ENCODE measurements around the gene CGB7. TPM values are rescaled to one million over a fixed set of nuclear protein-coding genes. Genes with fewer than 3 reads are reported as not detected.

CGB7 gene
- total and polyA plus RNA-seq, 9 of the 15 experiments (the other 6 are each of a cell fraction or from before 2014, with no cell fraction given) = not detected

DNA sequence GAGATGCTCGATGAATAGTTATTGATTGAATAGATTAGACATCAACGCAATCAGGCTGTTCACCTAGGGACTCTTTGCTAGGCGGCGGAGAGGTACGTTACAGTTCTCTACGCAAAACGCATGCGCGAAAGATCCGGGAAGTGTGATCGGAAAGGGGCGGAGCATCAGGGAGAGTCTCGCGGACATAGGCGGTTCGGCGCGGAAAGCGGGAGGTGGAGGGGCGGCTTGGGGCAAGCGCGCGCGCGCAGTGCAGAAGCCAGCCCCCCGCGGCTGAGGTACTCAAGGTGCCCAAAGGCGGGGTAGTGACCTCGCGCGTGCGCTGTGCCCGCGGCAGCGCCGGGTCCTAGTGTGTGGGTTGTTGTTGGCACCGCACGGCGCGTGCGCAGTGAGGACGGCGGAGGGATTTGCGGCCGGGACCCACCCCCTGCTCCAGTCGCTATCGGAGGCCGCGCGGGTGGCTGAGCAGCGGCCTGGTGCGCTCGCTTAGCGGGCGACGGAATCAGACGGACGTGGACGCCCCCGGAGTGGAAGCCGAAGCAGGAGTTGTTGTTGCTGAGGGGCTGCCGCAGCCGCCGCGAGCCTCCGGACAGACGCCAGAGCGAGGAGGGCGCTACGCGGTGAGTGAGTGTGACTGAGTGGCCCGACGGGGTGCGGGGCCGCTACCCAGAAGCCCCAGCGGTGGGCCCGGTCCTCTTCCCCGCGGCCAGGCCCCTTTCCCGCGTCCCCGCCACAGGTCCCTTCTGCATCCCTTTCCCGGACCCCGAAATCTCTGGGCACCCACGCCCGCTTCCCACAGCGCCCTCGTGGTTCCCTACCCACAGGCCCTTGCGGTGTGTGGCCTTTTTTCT, 27.7 kb upstream of the CGB7 start, which contains the start of gene SNRNP70 (continued):
- TF ChIP-seq FOXM1 (IDR thresholded peaks at IDR 0.05; ENCODE audit: low read depth) (no peak; the same call in 1 of the 2 replicates), FOXM1 (CRISPR knock-in tag; IDR thresholded peaks at IDR 0.05; ENCODE audit: low read depth) (no peak), FOXK1 (CRISPR knock-in tag; IDR thresholded peaks at IDR 0.05; ENCODE audit: borderline replicate concordance) (0 out of 2 replicates have a peak, but pooled peaks have one; percentile 33), XRCC3 (IDR thresholded peaks at IDR 0.05) (no peak), CREM (IDR thresholded peaks at IDR 0.05; ENCODE audit: low read depth) (peak; percentile 90), ATF1 (CRISPR knock-in tag; IDR thresholded peaks at IDR 0.05) (no peak), ATF1 (tag; IDR thresholded peaks at IDR 0.05) (peak; percentile 84), ZNF174 (CRISPR knock-in tag; IDR thresholded peaks at IDR 0.05) (no peak), ETV5 (CRISPR knock-in tag; IDR thresholded peaks at IDR 0.05; ENCODE audit: low read depth) (no peak), HNRNPK (IDR thresholded peaks at IDR 0.05; ENCODE audit: low read depth, low read length, poor library complexity, severe bottlenecking) (no peak), PHF20 (IDR thresholded peaks at IDR 0.05; ENCODE audit: partially characterized antibody) (peak; percentile 80), ZNF778 (CRISPR knock-in tag; IDR thresholded peaks at IDR 0.05) (no peak), ZNF24 (IDR thresholded peaks at IDR 0.05) (no peak)
- TF ChIP-seq, protein P1, sequence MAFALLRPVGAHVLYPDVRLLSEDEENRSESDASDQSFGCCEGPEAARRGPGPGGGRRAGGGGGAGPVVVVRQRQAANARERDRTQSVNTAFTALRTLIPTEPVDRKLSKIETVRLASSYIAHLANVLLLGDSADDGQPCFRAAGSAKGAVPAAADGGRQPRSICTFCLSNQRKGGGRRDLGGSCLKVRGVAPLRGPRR (CRISPR knock-in tag; IDR thresholded peaks at IDR 0.05) = no peak
- TF ChIP-seq, protein P2, sequence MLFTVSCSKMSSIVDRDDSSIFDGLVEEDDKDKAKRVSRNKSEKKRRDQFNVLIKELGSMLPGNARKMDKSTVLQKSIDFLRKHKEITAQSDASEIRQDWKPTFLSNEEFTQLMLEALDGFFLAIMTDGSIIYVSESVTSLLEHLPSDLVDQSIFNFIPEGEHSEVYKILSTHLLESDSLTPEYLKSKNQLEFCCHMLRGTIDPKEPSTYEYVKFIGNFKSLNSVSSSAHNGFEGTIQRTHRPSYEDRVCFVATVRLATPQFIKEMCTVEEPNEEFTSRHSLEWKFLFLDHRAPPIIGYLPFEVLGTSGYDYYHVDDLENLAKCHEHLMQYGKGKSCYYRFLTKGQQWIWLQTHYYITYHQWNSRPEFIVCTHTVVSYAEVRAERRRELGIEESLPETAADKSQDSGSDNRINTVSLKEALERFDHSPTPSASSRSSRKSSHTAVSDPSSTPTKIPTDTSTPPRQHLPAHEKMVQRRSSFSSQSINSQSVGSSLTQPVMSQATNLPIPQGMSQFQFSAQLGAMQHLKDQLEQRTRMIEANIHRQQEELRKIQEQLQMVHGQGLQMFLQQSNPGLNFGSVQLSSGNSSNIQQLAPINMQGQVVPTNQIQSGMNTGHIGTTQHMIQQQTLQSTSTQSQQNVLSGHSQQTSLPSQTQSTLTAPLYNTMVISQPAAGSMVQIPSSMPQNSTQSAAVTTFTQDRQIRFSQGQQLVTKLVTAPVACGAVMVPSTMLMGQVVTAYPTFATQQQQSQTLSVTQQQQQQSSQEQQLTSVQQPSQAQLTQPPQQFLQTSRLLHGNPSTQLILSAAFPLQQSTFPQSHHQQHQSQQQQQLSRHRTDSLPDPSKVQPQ (CRISPR knock-in tag; IDR thresholded peaks at IDR 0.05; ENCODE audit: borderline replicate concordance) = no peak
- TF ChIP-seq, protein P3, sequence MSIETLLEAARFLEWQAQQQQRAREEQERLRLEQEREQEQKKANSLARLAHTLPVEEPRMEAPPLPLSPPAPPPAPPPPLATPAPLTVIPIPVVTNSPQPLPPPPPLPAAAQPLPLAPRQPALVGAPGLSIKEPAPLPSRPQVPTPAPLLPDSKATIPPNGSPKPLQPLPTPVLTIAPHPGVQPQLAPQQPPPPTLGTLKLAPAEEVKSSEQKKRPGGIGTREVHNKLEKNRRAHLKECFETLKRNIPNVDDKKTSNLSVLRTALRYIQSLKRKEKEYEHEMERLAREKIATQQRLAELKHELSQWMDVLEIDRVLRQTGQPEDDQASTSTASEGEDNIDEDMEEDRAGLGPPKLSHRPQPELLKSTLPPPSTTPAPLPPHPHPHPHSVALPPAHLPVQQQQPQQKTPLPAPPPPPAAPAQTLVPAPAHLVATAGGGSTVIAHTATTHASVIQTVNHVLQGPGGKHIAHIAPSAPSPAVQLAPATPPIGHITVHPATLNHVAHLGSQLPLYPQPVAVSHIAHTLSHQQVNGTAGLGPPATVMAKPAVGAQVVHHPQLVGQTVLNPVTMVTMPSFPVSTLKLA (conservative IDR thresholded peaks at IDR 0.05) = peak; percentile 73 to 92; a peak in 3 of 4 replicates
- TF ChIP-seq, protein P4, sequence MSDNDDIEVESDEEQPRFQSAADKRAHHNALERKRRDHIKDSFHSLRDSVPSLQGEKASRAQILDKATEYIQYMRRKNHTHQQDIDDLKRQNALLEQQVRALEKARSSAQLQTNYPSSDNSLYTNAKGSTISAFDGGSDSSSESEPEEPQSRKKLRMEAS (CRISPR knock-in tag; IDR thresholded peaks at IDR 0.05) = peak; percentile 73
- TF ChIP-seq, protein P5, sequence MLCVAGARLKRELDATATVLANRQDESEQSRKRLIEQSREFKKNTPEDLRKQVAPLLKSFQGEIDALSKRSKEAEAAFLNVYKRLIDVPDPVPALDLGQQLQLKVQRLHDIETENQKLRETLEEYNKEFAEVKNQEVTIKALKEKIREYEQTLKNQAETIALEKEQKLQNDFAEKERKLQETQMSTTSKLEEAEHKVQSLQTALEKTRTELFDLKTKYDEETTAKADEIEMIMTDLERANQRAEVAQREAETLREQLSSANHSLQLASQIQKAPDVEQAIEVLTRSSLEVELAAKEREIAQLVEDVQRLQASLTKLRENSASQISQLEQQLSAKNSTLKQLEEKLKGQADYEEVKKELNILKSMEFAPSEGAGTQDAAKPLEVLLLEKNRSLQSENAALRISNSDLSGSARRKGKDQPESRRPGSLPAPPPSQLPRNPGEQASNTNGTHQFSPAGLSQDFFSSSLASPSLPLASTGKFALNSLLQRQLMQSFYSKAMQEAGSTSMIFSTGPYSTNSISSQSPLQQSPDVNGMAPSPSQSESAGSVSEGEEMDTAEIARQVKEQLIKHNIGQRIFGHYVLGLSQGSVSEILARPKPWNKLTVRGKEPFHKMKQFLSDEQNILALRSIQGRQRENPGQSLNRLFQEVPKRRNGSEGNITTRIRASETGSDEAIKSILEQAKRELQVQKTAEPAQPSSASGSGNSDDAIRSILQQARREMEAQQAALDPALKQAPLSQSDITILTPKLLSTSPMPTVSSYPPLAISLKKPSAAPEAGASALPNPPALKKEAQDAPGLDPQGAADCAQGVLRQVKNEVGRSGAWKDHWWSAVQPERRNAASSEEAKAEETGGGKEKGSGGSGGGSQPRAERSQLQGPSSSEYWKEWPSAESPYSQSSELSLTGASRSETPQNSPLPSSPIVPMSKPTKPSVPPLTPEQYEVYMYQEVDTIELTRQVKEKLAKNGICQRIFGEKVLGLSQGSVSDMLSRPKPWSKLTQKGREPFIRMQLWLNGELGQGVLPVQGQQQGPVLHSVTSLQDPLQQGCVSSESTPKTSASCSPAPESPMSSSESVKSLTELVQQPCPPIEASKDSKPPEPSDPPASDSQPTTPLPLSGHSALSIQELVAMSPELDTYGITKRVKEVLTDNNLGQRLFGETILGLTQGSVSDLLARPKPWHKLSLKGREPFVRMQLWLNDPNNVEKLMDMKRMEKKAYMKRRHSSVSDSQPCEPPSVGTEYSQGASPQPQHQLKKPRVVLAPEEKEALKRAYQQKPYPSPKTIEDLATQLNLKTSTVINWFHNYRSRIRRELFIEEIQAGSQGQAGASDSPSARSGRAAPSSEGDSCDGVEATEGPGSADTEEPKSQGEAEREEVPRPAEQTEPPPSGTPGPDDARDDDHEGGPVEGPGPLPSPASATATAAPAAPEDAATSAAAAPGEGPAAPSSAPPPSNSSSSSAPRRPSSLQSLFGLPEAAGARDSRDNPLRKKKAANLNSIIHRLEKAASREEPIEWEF (CRISPR knock-in tag; IDR thresholded peaks at IDR 0.05) = no peak
